ENCODE measurements around the gene UQCRC2.

- TF ChIP-seq CTCF (IDR thresholded peaks at IDR 0.05; ENCODE audit: low read depth, low read length, poor library complexity, severe bottlenecking) (no peak), EZH2phosphoT487 (IDR thresholded peaks at IDR 0.05; ENCODE audit: borderline replicate concordance, low read length) (no peak)
These were observed 10.7 kb downstream of the UQCRC2 start for GRCh38 chr16:21963887-21964286.
